Lower leg skin (tissue), 3 donors: ENCODE results near the gene NAV3.

Source experiments
- POLR2A ChIP-seq, 2 donors: fragments of 450-650 bp; IDR thresholded peaks; one replicate each; pipeline ENCODE4 v1.6.1; 2016 to 2017; ENCODE audit warnings: antibody characterized with exemption in 2 of 2, mild to moderate bottlenecking in 1 of 2, moderate library complexity in 1 of 2
- TF ChIP-seq, protein P1 (sequence below), 3 donors: fragments of 450-650 bp; IDR thresholded peaks; one replicate each; pipeline ENCODE4 v1.5.1; 2016; ENCODE audit warnings: antibody characterized with exemption in 3 of 3, mild to moderate bottlenecking in 3 of 3, moderate library complexity in 2 of 3

- no peak for TF ChIP-seq POLR2A (IDR thresholded peaks at IDR 0.05)
- TF ChIP-seq, protein P1, sequence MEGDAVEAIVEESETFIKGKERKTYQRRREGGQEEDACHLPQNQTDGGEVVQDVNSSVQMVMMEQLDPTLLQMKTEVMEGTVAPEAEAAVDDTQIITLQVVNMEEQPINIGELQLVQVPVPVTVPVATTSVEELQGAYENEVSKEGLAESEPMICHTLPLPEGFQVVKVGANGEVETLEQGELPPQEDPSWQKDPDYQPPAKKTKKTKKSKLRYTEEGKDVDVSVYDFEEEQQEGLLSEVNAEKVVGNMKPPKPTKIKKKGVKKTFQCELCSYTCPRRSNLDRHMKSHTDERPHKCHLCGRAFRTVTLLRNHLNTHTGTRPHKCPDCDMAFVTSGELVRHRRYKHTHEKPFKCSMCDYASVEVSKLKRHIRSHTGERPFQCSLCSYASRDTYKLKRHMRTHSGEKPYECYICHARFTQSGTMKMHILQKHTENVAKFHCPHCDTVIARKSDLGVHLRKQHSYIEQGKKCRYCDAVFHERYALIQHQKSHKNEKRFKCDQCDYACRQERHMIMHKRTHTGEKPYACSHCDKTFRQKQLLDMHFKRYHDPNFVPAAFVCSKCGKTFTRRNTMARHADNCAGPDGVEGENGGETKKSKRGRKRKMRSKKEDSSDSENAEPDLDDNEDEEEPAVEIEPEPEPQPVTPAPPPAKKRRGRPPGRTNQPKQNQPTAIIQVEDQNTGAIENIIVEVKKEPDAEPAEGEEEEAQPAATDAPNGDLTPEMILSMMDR (IDR thresholded peaks at IDR 0.05), result no peak
These were observed 14.5 kb upstream of the NAV3 start for GRCh38 chr12:77816196-77816595.
